Coronary artery (tissue), 2 donors: ENCODE measurements around the gene LOXL4.
A peak's percentile ranks its signal among the peaks of the same experiment; 100 is the strongest.

Experiments
- DNase-seq: peaks from one replicate; pipeline ENCODE4 v3.0.0-alpha.2; 2017; ENCODE audit warnings: low spot score
- H3K27ac ChIP-seq, 2 donors: fragments of 200-600 bp; sonication (generic); one replicate each; pipeline ENCODE4 v1.5.1; 2016 to 2019
- H3K4me3 ChIP-seq: fragments of 200-600 bp; sonication (generic); 2 replicates; pipeline ENCODE4 v1.5.1; 2016; ENCODE audit warnings: mild to moderate bottlenecking, moderate library complexity
- CTCF ChIP-seq: fragments of 200-600 bp; sonication (generic); IDR thresholded peaks from one replicate; pipeline ENCODE4 v1.5.1; 2019; ENCODE audit warnings: antibody characterized with exemption

Gene LOXL4

DNA sequence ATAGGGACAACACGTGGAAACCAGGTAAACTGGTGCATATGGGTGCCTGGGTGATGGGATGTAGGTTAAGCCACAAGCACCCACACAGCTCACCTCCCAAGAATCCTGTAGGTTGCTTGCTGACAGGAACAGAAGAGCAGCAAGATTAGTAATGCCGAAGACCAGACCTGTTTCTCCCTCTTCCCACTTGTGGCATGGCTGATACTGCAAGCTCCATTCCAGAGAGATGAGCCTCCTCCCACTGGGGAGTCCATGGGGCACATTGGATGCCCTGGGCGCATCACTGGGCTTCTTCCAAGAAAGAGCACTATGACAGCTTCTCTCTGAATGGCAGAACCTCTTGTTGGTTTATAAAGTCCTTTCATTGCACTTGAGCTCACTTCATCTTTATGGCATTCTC, 44.4 kb upstream of the LOXL4 start:
- DNase-seq, result no peak
- no peak overlapping the region for H3K4me3 ChIP-seq
- no peak overlapping the region for H3K27ac ChIP-seq
- TF ChIP-seq CTCF, result no peak

DNA sequence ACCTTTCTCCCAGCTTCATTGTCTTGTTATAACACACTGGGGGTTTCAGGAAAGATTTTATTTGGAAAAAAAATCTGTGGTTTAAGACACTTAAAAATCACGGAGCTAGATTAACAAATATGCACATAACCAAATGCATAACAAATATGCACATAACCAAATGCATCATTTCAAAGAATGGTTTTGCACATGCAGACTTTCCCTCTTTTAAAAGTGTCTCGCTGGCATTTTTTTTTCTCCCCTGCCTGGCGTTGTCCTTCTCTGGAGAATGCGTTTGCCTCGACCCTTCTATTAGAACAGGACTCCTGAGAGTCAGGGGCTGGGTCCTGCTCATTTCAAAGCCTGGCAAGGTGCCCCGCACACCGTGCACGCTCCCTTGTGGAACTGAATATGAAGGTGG, 42.7 kb upstream of the LOXL4 start:
- H3K27ac ChIP-seq, result no peak overlapping the region
- no peak for TF ChIP-seq CTCF
- no peak for DNase-seq
- no peak overlapping the region for H3K4me3 ChIP-seq

DNA sequence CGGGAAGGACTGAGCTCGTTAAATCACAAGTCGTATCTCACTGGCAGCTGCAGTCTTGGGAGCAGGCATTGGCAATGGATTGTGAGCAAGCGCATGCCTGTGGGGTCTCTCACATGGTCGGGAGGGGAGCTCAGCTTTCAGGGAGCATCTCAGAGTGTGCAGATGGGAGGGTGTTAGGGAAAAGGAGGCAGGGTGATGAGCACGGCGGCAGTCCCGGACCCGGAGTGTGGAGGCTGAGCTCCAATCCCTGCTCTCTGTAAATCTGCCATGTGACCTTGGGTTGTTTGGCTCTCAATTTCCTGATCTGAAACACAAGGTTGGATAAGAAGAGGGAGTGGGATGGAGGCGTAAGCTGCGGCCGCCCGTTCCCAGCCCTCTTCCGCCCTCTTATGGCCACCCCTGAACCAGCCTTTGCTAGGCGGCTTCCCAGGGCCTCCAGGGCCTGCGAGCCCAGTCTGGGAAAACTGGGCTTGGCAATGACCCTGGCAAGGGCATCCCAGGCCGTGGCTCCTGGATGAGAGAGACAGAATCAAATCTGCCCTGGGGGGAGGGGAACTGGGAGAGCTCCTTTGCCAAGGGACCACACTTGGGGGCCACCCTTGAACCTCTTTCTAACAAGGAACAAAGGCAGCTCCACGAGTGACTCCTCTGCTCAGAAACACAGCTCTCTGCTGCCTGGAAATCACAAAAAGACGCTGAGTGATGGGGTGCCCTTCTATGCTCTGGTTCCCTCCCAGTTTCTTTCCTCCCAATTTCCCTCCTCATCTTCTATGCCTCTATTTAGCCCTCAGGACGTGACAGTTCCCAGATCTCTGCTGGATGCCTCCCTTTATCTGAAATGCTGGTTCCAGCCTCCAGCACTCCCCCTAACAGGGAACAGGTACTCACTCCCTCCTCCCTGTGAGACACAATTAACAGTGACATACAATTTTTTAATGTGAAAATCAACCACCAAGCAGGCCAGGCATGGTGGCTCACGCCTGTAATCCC, 41.7 kb upstream of the LOXL4 start:
- no peak for DNase-seq
- peak overlapping the region; percentile 44 for H3K4me3 ChIP-seq
- peak; percentile 89 for TF ChIP-seq CTCF
- H3K27ac ChIP-seq, result no peak overlapping the region

DNA sequence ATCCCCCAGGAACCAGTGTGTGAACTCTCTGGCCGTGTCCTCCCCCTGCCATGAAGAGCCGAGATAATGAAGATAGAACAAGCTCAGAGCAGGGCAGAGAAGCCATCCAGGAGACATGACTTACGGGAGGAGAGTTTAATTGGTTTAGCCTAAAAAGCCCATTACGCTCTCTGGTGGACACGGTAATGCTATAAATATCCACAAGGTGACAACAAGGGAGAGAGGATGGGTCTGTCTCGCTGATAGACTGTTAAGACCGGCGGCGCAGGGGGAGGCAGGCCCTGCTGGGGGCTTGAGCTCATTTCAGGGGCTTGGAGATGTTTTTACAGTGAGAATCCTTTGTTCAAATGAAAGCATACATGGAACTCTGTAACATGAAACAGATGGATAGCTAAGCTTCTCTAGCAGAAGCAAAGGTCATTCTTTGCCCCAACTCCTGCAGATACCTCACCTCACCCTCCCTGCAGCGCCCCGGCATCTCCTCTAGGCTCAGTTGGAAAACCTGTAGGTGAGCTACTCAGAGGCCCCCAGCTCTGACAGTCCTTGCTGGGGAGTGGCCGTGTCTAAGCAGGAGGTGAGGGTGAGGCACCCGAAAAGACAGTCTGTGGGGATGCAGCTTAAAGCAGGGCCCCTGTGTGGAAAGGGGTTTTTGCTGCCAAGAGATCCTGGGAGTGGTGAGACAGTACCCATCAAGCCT, 40.8 kb upstream of the LOXL4 start:
- no peak for TF ChIP-seq CTCF
- DNase-seq, result no peak
- Histone ChIP-seq H3K27ac (no peak overlapping the region), H3K4me3 (no peak overlapping the region)

GRCh38 chr10:98307916-98308541, 40.0 kb upstream of the LOXL4 start:
- no peak overlapping the region for H3K4me3 ChIP-seq
- no peak overlapping the region for H3K27ac ChIP-seq
- no peak for TF ChIP-seq CTCF
- DNase-seq, result no peak

GRCh38 chr10:98306501-98306900, 38.5 kb upstream of the LOXL4 start:
- TF ChIP-seq CTCF, result no peak
- DNase-seq, result no peak
- no peak overlapping the region for H3K27ac ChIP-seq
- H3K4me3 ChIP-seq, result no peak overlapping the region
